Lung (tissue), 12 donors: ENCODE results near the gene ODAD3. TPM values are rescaled to one million over a fixed set of nuclear protein-coding genes. Genes with fewer than 3 reads are reported as not detected.

Source experiments
- ATAC-seq: fragments of 200-7000 bp; cut with Tn5 transposase; one replicate; pipeline ENCODE4 v1.9.1; 2020; ENCODE audit warnings: moderate number of reproducible peaks; ENCODE audit not compliant: insufficient read depth, low FRiP score
- DNase-seq, 3 donors: peaks; one replicate each; pipeline ENCODE4 v3.0.0-alpha.2; 2013 to 2017
- H3K27ac ChIP-seq, 2 donors: one replicate each; pipeline ENCODE4 v1.5.1; 2013; ENCODE audit warnings: mild to moderate bottlenecking in 2 of 2, moderate library complexity in 2 of 2, control low read depth in 1 of 2, inconsistent platforms in 1 of 2, low read depth in 1 of 2, low read length in 1 of 2
- H3K27me3 ChIP-seq, 3 donors: one replicate each; pipeline ENCODE4 v1.5.1; 2013; ENCODE audit warnings: low read length in 2 of 3; ENCODE audit not compliant: control insufficient read depth in 3 of 3, insufficient read depth in 3 of 3
- H3K36me3 ChIP-seq, 4 donors: one replicate each; pipeline ENCODE4 v1.5.1; 2013; ENCODE audit warnings: low read length in 4 of 4, mild to moderate bottlenecking in 1 of 4, moderate library complexity in 1 of 4; ENCODE audit not compliant: control insufficient read depth in 4 of 4, insufficient read depth in 4 of 4
- H3K4me1 ChIP-seq, 5 donors: one replicate each; pipeline ENCODE4 v1.5.1; 2013; ENCODE audit warnings: low read length in 5 of 5, mild to moderate bottlenecking in 2 of 5, moderate library complexity in 1 of 5; ENCODE audit not compliant: control insufficient read depth in 5 of 5, insufficient read depth in 5 of 5
- H3K4me3 ChIP-seq: one replicate; pipeline ENCODE4 v1.5.1; 2013; ENCODE audit warnings: mild to moderate bottlenecking, control low read depth, moderate library complexity
- H3K9ac ChIP-seq, 2 donors: one replicate each; pipeline ENCODE4 v1.5.1; 2013; ENCODE audit warnings: low read length in 2 of 2, control low read depth in 1 of 2; ENCODE audit not compliant: insufficient read depth in 1 of 2
- H3K9me3 ChIP-seq, 4 donors: one replicate each; pipeline ENCODE4 v1.5.1; 2013; ENCODE audit warnings: low read length in 3 of 4, mild to moderate bottlenecking in 1 of 4, moderate library complexity in 1 of 4; ENCODE audit not compliant: control insufficient read depth in 4 of 4, insufficient read depth in 3 of 4
- CTCF ChIP-seq: IDR thresholded peaks from 2 replicates; pipeline ENCODE4 v1.5.1; 2012; ENCODE audit warnings: mild to moderate bottlenecking; ENCODE audit errors: control extremely low read depth, extremely low read depth
- WGBS, 2 donors: extraction: QIAGEN DNeasy Blood & Tissue Kit; methylation state at CpG; one replicate each; pipeline ENCODE4 v1.1.7; 2013; 5-methylcytosine and 5-hydroxymethylcytosine counted together
- polyA plus RNA-seq, 2 donors: library from polyadenylated mRNA; stranded (reverse); fragments of 200-250 nt; gene quantifications; one replicate each; pipeline ENCODE4 v1.2.1, GENCODE V29; 2013
- total RNA-seq, 2 donors: library from RNA; depleted of rRNA in 1 of 2; stranded (reverse); fragments of >200 nt in 1 of 2; gene quantifications; one replicate each; pipeline ENCODE4 v1.2.1, GENCODE V29; 2014 to 2021
- donor health status: control.
- donor health status: control.
- donor health status: Bipolar disorder and iron deficiency.
- donor health status: healthy.
- donor health status: DM: yes; HTN: yes; CAD: no.

Gene ODAD3
- total and polyA plus RNA-seq, 4 donors: 2.0 to 9.8 (median 4.2) TPM

GRCh38 chr19:11446271-11446651 lies 11.3 kb upstream of the ODAD3 start:
- H3K9ac ChIP-seq: no peak overlapping the region
- H3K4me3 ChIP-seq: no peak overlapping the region
- TF ChIP-seq CTCF: no peak
- no peaks in the 10 kb centered on the region for H3K4me1 ChIP-seq
- 89 to 95% methylated on average over 12 to 14 of the region's 14 CpGs for WGBS, 2 donors
- no peak overlapping the region for H3K27ac ChIP-seq
- H3K27me3 ChIP-seq: no peaks in the 10 kb centered on the region
- H3K9me3 ChIP-seq: no peaks in the 10 kb centered on the region
- DNase-seq (no peak), ATAC-seq (no peak)
- H3K36me3 ChIP-seq: peaks cover 11 to 72% (median 17%) of the 10 kb centered on the region in 4 donors

- no peak for TF ChIP-seq CTCF
- Histone ChIP-seq H3K4me3 (no peak overlapping the region), H3K27me3 (no peaks in the 10 kb centered on the region), H3K36me3 (peaks cover 14 to 71% (median 22%) of the 10 kb centered on the region in 4 donors), H3K9ac (no peak overlapping the region), H3K9me3 (no peaks in the 10 kb centered on the region), H3K27ac (no peak overlapping the region), H3K4me1 (no peaks in the 10 kb centered on the region)
- no peak for DNase-seq
- WGBS, 2 donors: 93% methylated on average over 13 of the region's 13 CpGs
- ATAC-seq: no peak
Observed at GRCh38 chr19:11445141-11445540, 10.2 kb upstream of the ODAD3 start.

GRCh38 chr19:11444059-11444458 lies 9.1 kb upstream of the ODAD3 start:
- 83 to 90% methylated on average over 5 of the region's 5 CpGs for WGBS, 2 donors
- no peak overlapping the region for H3K27ac ChIP-seq
- H3K9me3 ChIP-seq: no peaks in the 10 kb centered on the region
- no peak for DNase-seq
- H3K4me3 ChIP-seq: no peak overlapping the region
- no peaks in the 10 kb centered on the region for H3K27me3 ChIP-seq
- H3K9ac ChIP-seq: no peak overlapping the region
- peaks cover 11 to 68% (median 23%) of the 10 kb centered on the region in 4 donors for H3K36me3 ChIP-seq
- no peak for TF ChIP-seq CTCF
- no peak for ATAC-seq
- no peaks in the 10 kb centered on the region for H3K4me1 ChIP-seq

- no peak for TF ChIP-seq CTCF
- Histone ChIP-seq H3K27ac (no peak overlapping the region), H3K36me3 (peaks cover 10 to 41% (median 34%) of the 10 kb centered on the region in 4 donors), H3K9me3 (no peaks in the 10 kb centered on the region), H3K9ac (no peak overlapping the region), H3K27me3 (no peaks in the 10 kb centered on the region), H3K4me1 (peaks cover 0 to 14% (median 7%) of the 10 kb centered on the region in 5 donors), H3K4me3 (no peak overlapping the region)
- 94 to 98% methylated on average over 9 of the region's 9 CpGs for WGBS, 2 donors
- no peak for DNase-seq
- ATAC-seq: no peak
Observed at GRCh38 chr19:11437955-11438354, 3.0 kb upstream of the ODAD3 start.
